ENCODE measurements around the gene IRX4.
A peak's percentile ranks its signal among the peaks of the same experiment; 100 is the strongest.

The IRX4 gene

GRCh38 chr5:1882337-1883119 lies at the start of gene IRX4:
Gene IRX4, minus strand, starts transcription at chr5:1882925. Its CDS starts 278 bp downstream, at chr5:1882647.
- H3K27ac ChIP-seq (ENCODE audit: low read length): no peak within 1 kb of the TSS
- H3K9me3 ChIP-seq (ENCODE audit: control insufficient read depth, low read depth, low read length): no peaks in the 10 kb centered on the region
- peak within 1 kb of the TSS; percentile 47 for H3K4me3 ChIP-seq (ENCODE audit: low read length)
- H3K36me3 ChIP-seq (ENCODE audit: control insufficient read depth, low read depth, low read length): no peaks in the 10 kb centered on the region
- no peak within 1 kb of the TSS for H3K9ac ChIP-seq (ENCODE audit: low read length)
- H3K27me3 ChIP-seq (ENCODE audit: control insufficient read depth, insufficient read depth, low read length): peaks cover 100% of the 10 kb centered on the region
- peaks cover 19% of the 10 kb centered on the region for H3K4me1 ChIP-seq (ENCODE audit: control insufficient read depth, low read depth, low read length)

GRCh38 chr5:1931604-1932231 lies 49.0 kb upstream of the IRX4 start:
- Histone ChIP-seq H3K27me3 (ENCODE audit: control insufficient read depth, insufficient read depth, low read length) (peaks cover 36% of the 10 kb centered on the region), H3K27ac (ENCODE audit: low read length) (no peak overlapping the region), H3K4me3 (ENCODE audit: low read length) (peak overlapping the region; percentile 55), H3K9me3 (ENCODE audit: control insufficient read depth, low read depth, low read length) (no peaks in the 10 kb centered on the region), H3K4me1 (ENCODE audit: control insufficient read depth, low read depth, low read length) (peaks cover 4% of the 10 kb centered on the region), H3K36me3 (ENCODE audit: control insufficient read depth, low read depth, low read length) (no peaks in the 10 kb centered on the region), H3K9ac (ENCODE audit: low read length) (no peak overlapping the region)

DNA sequence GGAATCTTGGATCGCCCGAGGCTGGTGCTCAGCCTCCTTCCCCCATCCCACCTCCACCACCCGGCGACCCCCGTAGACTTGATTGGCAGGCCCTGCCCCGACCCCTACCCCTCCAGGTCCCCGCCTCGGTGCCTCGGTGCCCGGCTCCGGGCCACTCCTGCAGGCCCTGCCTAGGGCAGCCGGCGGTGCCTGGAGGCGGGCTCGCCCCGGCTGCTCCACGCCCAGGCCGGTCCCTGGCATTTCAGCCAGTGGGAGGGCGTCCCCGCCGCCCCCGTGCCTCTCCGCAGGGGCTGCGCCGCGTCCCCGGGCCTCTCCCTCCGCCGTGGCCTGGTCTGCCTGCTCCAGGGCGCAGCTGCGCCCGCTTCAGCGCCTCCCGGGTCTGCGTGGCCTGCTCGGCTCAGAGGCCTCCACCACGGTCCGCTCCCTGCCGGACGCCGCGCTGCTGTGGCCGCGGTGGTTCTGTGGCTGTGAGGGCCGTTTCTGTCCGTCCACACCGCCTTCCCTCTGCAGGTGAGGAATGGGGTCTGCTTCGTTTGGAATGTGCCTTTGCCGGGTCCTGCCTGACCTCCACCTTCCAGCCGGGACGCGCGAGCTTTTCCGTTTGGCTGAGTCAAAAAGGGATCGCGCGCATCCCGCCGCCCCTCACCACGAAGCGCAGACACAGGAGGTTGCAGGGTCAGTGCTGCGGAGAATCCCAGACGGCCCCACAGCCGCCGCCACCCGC lies 48.3 kb upstream of the IRX4 start:
- Histone ChIP-seq H3K9me3 (ENCODE audit: control insufficient read depth, low read depth, low read length) (no peaks in the 10 kb centered on the region), H3K4me3 (ENCODE audit: low read length) (peak overlapping the region; percentile 55), H3K36me3 (ENCODE audit: control insufficient read depth, low read depth, low read length) (no peaks in the 10 kb centered on the region), H3K27ac (ENCODE audit: low read length) (no peak overlapping the region), H3K27me3 (ENCODE audit: control insufficient read depth, insufficient read depth, low read length) (peaks cover 36% of the 10 kb centered on the region), H3K9ac (ENCODE audit: low read length) (no peak overlapping the region), H3K4me1 (ENCODE audit: control insufficient read depth, low read depth, low read length) (peaks cover 4% of the 10 kb centered on the region)

GRCh38 chr5:1930501-1930879 lies 47.8 kb upstream of the IRX4 start:
- peaks cover 4% of the 10 kb centered on the region for H3K4me1 ChIP-seq (ENCODE audit: control insufficient read depth, low read depth, low read length)
- H3K36me3 ChIP-seq (ENCODE audit: control insufficient read depth, low read depth, low read length): no peaks in the 10 kb centered on the region
- no peak overlapping the region for H3K9ac ChIP-seq (ENCODE audit: low read length)
- H3K9me3 ChIP-seq (ENCODE audit: control insufficient read depth, low read depth, low read length): no peaks in the 10 kb centered on the region
- peaks cover 36% of the 10 kb centered on the region for H3K27me3 ChIP-seq (ENCODE audit: control insufficient read depth, insufficient read depth, low read length)
- no peak overlapping the region for H3K27ac ChIP-seq (ENCODE audit: low read length)
- H3K4me3 ChIP-seq (ENCODE audit: low read length): peak overlapping the region; percentile 55

DNA sequence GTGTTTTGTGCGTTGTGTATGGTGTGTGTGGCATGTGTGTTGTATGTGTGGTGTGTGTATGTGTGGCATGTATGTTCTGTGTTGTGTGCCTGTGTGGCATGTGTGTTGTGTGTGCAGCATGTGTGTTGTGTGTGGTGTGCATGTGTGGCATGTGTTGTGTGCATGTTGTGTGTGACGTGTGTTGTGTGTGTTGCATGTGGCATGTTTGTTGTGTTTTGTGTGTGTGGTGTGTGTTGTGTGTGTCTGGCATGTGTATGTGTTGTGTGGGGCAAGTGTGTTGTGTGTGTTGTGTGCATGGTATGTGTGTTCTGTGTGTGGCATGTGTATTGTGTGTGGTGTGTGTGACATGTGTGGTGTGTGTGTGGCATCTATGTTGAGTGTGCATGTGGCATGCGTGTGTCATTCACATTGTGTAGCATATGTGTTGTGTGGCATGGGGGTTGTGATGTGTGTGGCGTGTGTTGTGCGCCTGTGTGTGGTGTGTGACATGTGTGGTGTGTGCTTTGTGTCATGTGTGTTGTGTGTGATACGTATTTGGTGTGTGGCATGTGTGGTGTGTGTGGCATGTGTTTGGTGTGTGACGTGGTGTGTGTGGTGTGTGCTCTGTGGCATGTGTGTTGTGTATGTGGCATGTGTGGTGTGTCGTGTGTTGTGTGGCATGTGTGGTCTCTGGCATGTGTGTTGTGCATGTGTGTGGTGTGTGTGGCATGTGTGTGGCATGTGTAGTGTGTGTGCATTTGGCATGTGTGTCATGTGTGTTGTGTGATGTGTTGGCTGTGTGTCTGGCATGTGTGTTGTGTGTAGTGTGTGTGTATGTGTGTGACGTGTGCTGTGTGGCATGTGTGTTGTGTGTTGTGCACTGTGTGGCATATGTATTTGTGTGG lies 46.6 kb upstream of the IRX4 start:
- Histone ChIP-seq H3K36me3 (ENCODE audit: control insufficient read depth, low read depth, low read length) (no peaks in the 10 kb centered on the region), H3K9me3 (ENCODE audit: control insufficient read depth, low read depth, low read length) (no peaks in the 10 kb centered on the region), H3K27ac (ENCODE audit: low read length) (no peak overlapping the region), H3K27me3 (ENCODE audit: control insufficient read depth, insufficient read depth, low read length) (peaks cover 36% of the 10 kb centered on the region), H3K4me1 (ENCODE audit: control insufficient read depth, low read depth, low read length) (peaks cover 4% of the 10 kb centered on the region), H3K9ac (ENCODE audit: low read length) (no peak overlapping the region), H3K4me3 (ENCODE audit: low read length) (no peak overlapping the region)

- Histone ChIP-seq H3K4me1 (ENCODE audit: control insufficient read depth, low read depth, low read length) (peaks cover 4% of the 10 kb centered on the region), H3K27ac (ENCODE audit: low read length) (no peak overlapping the region), H3K36me3 (ENCODE audit: control insufficient read depth, low read depth, low read length) (no peaks in the 10 kb centered on the region), H3K9ac (ENCODE audit: low read length) (no peak overlapping the region), H3K9me3 (ENCODE audit: control insufficient read depth, low read depth, low read length) (no peaks in the 10 kb centered on the region), H3K27me3 (ENCODE audit: control insufficient read depth, insufficient read depth, low read length) (peaks cover 25% of the 10 kb centered on the region), H3K4me3 (ENCODE audit: low read length) (no peak overlapping the region)
Observed at GRCh38 chr5:1926471-1927341, 44.0 kb upstream of the IRX4 start.

DNA sequence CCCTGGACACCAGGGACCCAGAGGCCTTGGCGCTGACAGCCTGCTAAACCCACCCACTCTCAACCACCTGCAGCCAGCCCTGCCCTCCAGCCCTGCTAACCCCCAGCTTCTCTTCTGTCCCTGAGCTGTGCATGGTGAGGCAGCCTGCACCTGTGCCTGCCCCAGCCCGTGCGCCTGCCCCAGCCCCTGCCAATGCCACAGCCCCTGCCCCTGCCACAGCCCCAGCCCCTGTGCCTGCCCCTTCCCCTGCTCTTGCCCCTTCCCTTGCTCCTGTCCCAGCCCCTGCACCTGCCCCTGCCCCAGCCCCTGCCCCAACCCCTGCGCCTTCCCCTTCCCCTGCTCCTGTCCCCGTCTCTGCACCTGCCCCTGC lies 43.3 kb upstream of the IRX4 start:
- H3K9me3 ChIP-seq (ENCODE audit: control insufficient read depth, low read depth, low read length): no peaks in the 10 kb centered on the region
- H3K4me3 ChIP-seq (ENCODE audit: low read length): no peak overlapping the region
- no peak overlapping the region for H3K9ac ChIP-seq (ENCODE audit: low read length)
- no peaks in the 10 kb centered on the region for H3K36me3 ChIP-seq (ENCODE audit: control insufficient read depth, low read depth, low read length)
- peaks cover 4% of the 10 kb centered on the region for H3K4me1 ChIP-seq (ENCODE audit: control insufficient read depth, low read depth, low read length)
- peaks cover 18% of the 10 kb centered on the region for H3K27me3 ChIP-seq (ENCODE audit: control insufficient read depth, insufficient read depth, low read length)
- H3K27ac ChIP-seq (ENCODE audit: low read length): no peak overlapping the region

DNA sequence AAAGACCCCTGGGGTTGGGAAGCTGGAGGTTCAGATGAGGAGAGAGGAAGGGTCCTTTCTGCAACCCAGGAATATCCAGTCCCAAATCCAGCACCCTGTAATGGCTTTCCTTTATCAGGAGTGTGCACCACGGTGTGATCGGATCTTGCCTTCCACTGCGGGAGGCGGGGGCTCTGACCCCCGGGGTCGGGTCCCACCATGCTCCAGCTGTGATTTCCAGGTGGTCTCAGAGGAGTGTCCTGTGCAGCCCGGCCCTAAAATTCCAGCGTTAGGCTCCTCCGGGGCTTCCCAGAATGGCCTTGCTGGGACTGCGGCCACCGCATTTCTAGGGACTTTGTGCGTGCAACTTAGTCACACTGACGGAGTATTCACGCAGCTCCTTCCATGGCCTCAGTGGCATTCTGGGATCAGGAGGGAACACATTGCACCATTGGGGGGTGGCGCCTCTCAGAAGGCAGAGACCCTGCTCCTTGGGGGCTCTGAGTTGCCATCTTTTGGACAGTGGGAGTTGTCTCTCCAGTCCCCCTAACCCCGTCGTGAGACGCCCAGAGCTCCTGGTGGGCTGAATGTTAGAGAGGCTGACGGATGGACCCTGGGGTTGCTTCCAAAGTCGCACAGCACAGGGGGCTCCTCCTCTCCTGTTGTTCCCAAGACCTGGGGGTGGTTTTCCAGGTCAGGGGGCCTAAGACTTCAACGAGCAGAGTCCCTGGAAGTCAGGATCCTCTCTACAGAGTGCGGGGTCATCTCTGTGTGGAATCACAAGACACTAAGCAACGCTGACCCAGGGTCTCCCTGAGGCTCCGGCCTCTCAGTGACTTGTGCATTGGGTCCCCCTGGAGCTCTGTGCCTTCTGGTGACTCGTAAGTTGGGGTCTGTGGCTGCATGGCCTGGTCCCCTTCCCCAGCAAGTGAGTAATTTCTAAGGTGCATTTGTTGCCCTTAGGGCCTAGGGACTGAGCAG lies 42.7 kb upstream of the IRX4 start:
- no peak overlapping the region for H3K4me3 ChIP-seq (ENCODE audit: low read length)
- H3K27ac ChIP-seq (ENCODE audit: low read length): no peak overlapping the region
- peaks cover 4% of the 10 kb centered on the region for H3K4me1 ChIP-seq (ENCODE audit: control insufficient read depth, low read depth, low read length)
- H3K9me3 ChIP-seq (ENCODE audit: control insufficient read depth, low read depth, low read length): no peaks in the 10 kb centered on the region
- H3K9ac ChIP-seq (ENCODE audit: low read length): no peak overlapping the region
- peaks cover 12% of the 10 kb centered on the region for H3K27me3 ChIP-seq (ENCODE audit: control insufficient read depth, insufficient read depth, low read length)
- no peaks in the 10 kb centered on the region for H3K36me3 ChIP-seq (ENCODE audit: control insufficient read depth, low read depth, low read length)

GRCh38 chr5:1923766-1924165 lies 41.0 kb upstream of the IRX4 start:
- Histone ChIP-seq H3K9me3 (ENCODE audit: control insufficient read depth, low read depth, low read length) (no peaks in the 10 kb centered on the region), H3K27ac (ENCODE audit: low read length) (no peak overlapping the region), H3K4me3 (ENCODE audit: low read length) (no peak overlapping the region), H3K27me3 (ENCODE audit: control insufficient read depth, insufficient read depth, low read length) (peaks cover 4% of the 10 kb centered on the region), H3K9ac (ENCODE audit: low read length) (no peak overlapping the region), H3K4me1 (ENCODE audit: control insufficient read depth, low read depth, low read length) (peaks cover 4% of the 10 kb centered on the region), H3K36me3 (ENCODE audit: control insufficient read depth, low read depth, low read length) (no peaks in the 10 kb centered on the region)

- Histone ChIP-seq H3K27ac (ENCODE audit: low read length) (no peak overlapping the region), H3K9ac (ENCODE audit: low read length) (no peak overlapping the region), H3K4me1 (ENCODE audit: control insufficient read depth, low read depth, low read length) (peaks cover 4% of the 10 kb centered on the region), H3K4me3 (ENCODE audit: low read length) (no peak overlapping the region), H3K36me3 (ENCODE audit: control insufficient read depth, low read depth, low read length) (no peaks in the 10 kb centered on the region), H3K9me3 (ENCODE audit: control insufficient read depth, low read depth, low read length) (no peaks in the 10 kb centered on the region), H3K27me3 (ENCODE audit: control insufficient read depth, insufficient read depth, low read length) (peaks cover 4% of the 10 kb centered on the region)
Observed at GRCh38 chr5:1923341-1923740, 40.6 kb upstream of the IRX4 start.
